DOHH2 (cell line): ENCODE results near the gene SLC11A1.

Source experiments
- CTCF ChIP-seq: fragments of 200-600 bp; sonication (generic); IDR thresholded peaks from one replicate; pipeline ENCODE4 v1.5.1; 2014; ENCODE audit warnings: antibody characterized with exemption, mild to moderate bottlenecking, low read depth, low read length; ENCODE audit not compliant: poor library complexity, severe bottlenecking
- EZH2phosphoT487 ChIP-seq: fragments of 200-600 bp; sonication (generic); IDR thresholded peaks from 2 replicates; pipeline ENCODE4 v1.6.1; 2017; ENCODE audit warnings: borderline replicate concordance, mild to moderate bottlenecking, antibody characterized with exemption, low read length, moderate library complexity, mixed read lengths

GRCh38 chr2:218407717-218408116, 25.6 kb downstream of the SLC11A1 start:
- TF ChIP-seq CTCF (no peak), EZH2phosphoT487 (no peak)
